Mucosa of rectum (tissue), 2 donors: ENCODE data around the gene IQSEC2.

Experiments
- H3K27ac ChIP-seq, 2 donors: one replicate each; pipeline ENCODE4 v1.7.0; 2013; ENCODE audit warnings: inconsistent platforms in 2 of 2, low read depth in 2 of 2, low read length in 2 of 2
- H3K27me3 ChIP-seq, 2 donors: one replicate each; pipeline ENCODE4 v1.7.0; 2013; ENCODE audit warnings: low read length in 2 of 2; ENCODE audit not compliant: control insufficient read depth in 2 of 2, insufficient read depth in 2 of 2
- H3K36me3 ChIP-seq, 2 donors: one replicate each; pipeline ENCODE4 v1.7.0; 2013; ENCODE audit warnings: low read length in 2 of 2; ENCODE audit not compliant: control insufficient read depth in 2 of 2, insufficient read depth in 2 of 2
- H3K4me1 ChIP-seq, 2 donors: one replicate each; pipeline ENCODE4 v1.7.0; 2013; ENCODE audit warnings: low read length in 2 of 2, mild to moderate bottlenecking in 1 of 2; ENCODE audit not compliant: control insufficient read depth in 2 of 2, insufficient read depth in 2 of 2
- H3K4me3 ChIP-seq, 2 donors: one replicate each; pipeline ENCODE4 v1.7.0; 2013; ENCODE audit warnings: low read length in 2 of 2
- H3K9ac ChIP-seq, 2 donors: one replicate each; pipeline ENCODE4 v1.7.0; 2013; ENCODE audit warnings: low read length in 2 of 2, low read depth in 1 of 2, mild to moderate bottlenecking in 1 of 2
- H3K9me3 ChIP-seq, 2 donors: one replicate each; pipeline ENCODE4 v1.7.0; 2013; ENCODE audit warnings: low read length in 2 of 2; ENCODE audit not compliant: control insufficient read depth in 2 of 2
- donor health status: healthy.
- donor health status: Normal muscosa, but diverticular disease.

Gene IQSEC2

DNA sequence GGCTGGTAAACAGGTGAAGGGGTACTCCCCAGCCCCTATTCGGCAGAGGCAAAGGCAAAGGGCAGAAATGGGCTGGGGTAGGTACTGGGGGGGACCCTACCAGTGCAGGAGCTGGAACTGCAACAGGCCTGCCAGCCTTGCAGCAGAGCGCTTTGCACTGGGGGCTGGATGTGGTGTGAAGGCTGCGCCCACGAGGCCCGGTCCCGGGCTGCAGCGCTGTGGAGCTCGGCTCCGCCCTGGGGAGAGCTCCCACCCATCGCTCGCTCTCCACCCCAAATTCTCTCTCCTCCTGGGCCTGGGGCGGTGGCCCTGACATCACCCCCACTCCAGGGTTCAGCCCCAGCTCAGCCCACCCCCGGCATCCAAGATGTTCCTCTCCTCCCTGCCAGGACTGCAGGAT, 24.2 kb downstream of the IQSEC2 start:
- Histone ChIP-seq H3K9ac (no peak overlapping the region), H3K27ac (no peak overlapping the region), H3K27me3 (peaks cover 0 to 2% of the 10 kb centered on the region in 2 donors), H3K4me3 (no peak overlapping the region), H3K36me3 (no peaks in the 10 kb centered on the region), H3K4me1 (no peaks in the 10 kb centered on the region), H3K9me3 (no peaks in the 10 kb centered on the region)

DNA sequence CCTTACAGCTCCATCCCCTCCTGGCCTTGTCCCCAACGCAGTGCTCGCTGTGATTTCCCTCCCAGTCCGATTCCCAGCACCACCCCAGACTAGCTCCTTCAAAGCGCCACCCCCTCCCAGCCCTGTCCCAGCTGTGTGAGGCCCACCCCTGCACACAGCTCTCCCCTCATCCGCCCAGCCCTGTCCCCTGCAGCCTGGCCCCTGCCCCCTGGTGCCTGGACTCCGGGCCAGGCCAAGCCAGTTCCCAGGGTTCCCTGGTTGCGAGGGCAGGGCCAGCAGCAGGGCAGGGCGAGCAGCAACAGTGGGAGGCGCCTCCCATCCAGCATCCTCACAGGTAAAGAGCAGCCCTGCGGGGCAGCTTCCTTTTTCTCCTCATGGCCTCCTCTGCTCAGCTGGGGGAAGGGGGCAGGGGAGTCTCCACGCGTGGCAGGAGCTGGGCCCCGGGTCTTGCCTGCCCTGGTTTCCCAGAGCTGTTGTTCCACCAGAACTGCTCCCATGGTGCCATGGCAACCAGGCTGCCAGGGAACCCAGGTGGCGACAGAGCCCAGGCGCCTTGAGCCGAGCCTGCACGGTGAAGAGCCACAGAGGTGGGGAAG, 24.8 kb downstream of the IQSEC2 start:
- Histone ChIP-seq H3K4me3 (no peak overlapping the region), H3K4me1 (no peaks in the 10 kb centered on the region), H3K36me3 (no peaks in the 10 kb centered on the region), H3K9ac (no peak overlapping the region), H3K27me3 (peaks cover 0 to 2% of the 10 kb centered on the region in 2 donors), H3K27ac (no peak overlapping the region), H3K9me3 (no peaks in the 10 kb centered on the region)

DNA sequence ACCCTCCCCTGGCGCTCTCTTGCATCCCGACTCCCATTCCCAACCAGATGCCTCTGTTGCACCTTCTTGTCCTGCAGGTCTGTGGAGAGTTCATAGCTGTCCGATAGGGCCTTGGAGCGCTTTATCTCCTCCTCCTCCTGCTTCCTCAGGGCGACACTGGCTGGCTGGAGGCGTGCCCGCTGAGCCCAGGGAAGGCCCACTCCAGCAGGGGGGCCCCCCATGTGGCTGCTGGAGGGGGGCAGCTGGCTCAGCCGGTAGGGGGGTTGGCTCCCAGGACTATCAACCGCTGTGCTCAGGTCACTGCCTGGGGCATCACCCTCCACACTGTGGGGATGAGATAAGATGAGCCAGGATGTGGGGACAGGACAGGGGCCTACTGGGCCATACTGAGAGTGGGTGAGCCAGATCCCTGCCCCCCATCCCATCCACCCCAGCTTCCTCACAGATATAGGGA, 25.6 kb downstream of the IQSEC2 start:
- H3K9me3 ChIP-seq = no peaks in the 10 kb centered on the region
- H3K9ac ChIP-seq = no peak overlapping the region
- H3K36me3 ChIP-seq = peaks cover 0 to 1% of the 10 kb centered on the region in 2 donors
- H3K27ac ChIP-seq = no peak overlapping the region
- no peak overlapping the region for H3K4me3 ChIP-seq
- no peaks in the 10 kb centered on the region for H3K4me1 ChIP-seq
- H3K27me3 ChIP-seq = peaks cover 0 to 2% of the 10 kb centered on the region in 2 donors

DNA sequence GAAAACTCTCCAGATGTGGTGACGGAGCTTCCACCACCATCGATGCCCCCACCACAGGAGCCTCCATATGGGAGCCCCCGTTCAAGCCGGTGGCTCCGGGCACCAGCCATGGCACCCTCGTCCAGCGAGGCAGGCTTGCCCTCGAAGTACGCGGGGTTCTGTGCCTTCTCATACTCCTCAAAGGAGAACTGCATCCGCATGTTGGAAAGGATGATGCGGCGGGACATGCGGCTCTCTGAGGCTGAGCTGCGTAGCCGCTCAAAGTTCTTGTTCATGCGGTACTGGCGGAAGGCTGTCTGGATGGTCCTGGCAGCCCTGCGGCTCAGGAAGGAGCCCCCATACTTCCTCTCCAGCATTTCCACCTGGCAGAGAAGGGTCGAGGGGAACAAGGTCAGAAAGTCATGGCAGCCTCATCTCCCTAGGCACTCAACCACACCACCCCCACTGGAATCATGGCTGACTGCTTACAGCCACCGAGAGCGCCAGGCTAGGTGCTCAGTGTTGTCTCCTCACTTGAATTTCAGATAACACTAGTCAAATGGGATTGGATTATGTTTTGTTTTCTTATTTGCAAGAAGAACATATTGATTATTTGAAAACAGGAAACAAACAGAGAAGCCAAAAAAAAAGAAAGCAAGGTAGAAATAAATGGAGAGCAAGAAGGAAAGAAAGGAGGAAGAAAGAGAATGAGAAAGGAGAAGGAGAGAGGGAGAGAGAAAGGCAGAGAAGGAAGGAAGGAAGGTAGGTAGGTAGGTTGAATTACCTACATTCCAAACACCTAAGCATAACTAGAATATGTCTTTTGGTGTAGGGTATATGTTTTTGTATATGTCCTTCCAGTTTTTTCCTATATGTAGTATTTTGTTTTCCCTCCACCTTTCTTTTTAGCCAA, 26.6 kb downstream of the IQSEC2 start:
- Histone ChIP-seq H3K9me3 (no peaks in the 10 kb centered on the region), H3K36me3 (peaks cover 0 to 1% of the 10 kb centered on the region in 2 donors), H3K9ac (no peak overlapping the region), H3K4me1 (no peaks in the 10 kb centered on the region), H3K27ac (no peak overlapping the region), H3K27me3 (no peaks in the 10 kb centered on the region), H3K4me3 (no peak overlapping the region)

DNA sequence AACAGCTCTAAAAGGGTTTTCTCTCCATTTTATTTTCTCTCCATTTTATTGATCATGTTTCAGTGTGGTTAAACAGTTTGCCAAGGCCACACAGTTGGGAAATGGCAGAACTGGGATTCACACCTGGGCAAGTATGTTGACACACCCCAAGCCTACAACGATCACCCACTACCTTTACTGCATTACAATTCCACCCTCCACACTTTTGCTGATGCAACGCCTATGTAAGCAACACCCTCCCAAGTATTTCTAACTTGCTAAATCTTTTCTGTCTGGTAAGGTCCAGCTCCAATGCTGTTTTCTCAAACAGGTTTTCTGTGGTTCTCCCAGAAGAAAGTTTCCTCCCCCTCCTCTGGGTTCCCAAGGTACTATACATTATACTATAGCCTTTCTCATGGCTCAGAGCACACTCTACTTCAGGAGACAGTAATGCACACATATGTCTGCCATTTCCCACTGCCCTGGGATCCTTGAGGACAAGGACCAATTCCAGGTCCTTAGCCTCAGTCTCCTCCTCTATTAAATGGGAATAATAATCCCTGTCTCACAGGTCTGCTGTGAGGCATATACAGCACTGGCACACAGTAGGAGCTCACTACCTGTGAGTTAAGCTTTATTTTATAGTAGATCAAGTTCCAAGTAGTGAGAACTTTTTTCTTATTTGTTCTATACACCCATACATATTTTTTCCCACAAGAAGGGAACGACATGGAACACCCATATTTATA, 27.9 kb downstream of the IQSEC2 start:
- Histone ChIP-seq H3K27ac (no peak overlapping the region), H3K4me3 (no peak overlapping the region), H3K9ac (no peak overlapping the region), H3K36me3 (peaks cover 0 to 3% of the 10 kb centered on the region in 2 donors), H3K4me1 (no peaks in the 10 kb centered on the region), H3K27me3 (no peaks in the 10 kb centered on the region), H3K9me3 (no peaks in the 10 kb centered on the region)

DNA sequence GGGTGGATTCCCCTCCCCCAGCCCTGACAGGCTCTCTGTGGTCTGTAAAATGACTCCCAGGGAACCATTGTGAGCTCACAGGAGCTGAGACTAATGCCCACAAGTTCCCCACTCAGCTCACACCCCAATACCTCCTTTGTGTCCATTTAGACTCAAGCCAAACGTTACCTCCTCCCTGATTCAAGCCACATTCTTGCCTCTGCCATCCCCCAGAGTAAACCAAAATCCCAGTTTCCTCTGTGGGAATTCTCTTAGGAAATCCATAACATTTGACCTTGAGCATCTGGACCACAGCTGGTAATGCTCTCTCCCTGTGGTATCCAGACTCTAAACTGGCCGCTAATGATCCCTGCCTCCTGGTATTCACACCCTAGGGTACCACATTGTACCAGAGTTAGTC, 30.1 kb downstream of the IQSEC2 start:
- H3K36me3 ChIP-seq = peaks cover 0 to 18% of the 10 kb centered on the region in 2 donors
- H3K4me1 ChIP-seq = no peaks in the 10 kb centered on the region
- H3K9me3 ChIP-seq = no peaks in the 10 kb centered on the region
- H3K27ac ChIP-seq = no peak overlapping the region
- H3K27me3 ChIP-seq = peaks cover 0 to 2% of the 10 kb centered on the region in 2 donors
- no peak overlapping the region for H3K4me3 ChIP-seq
- no peak overlapping the region for H3K9ac ChIP-seq

DNA sequence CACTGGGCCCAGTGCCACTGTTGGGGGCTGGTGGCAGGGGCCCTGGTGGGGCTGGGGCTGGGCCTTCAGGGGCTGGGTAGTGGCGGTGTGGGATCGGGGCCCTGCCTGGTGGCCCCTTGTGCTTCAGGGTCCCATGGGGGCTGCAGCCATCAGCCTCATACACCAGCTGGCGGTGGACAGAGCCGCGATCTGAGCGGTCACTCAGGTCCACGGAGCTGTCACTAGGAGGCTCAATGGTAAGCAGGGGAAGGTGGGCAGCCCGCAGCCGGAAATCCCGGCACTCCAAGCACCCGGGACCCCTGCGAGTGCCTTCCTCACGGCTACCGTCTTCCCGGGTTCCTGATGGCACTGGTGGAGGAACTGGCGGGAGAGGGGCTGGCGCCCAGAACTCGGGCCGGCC, 30.8 kb downstream of the IQSEC2 start:
- Histone ChIP-seq H3K27ac (no peak overlapping the region), H3K9ac (no peak overlapping the region), H3K9me3 (no peaks in the 10 kb centered on the region), H3K4me1 (no peaks in the 10 kb centered on the region), H3K4me3 (no peak overlapping the region), H3K27me3 (peaks cover 0 to 2% of the 10 kb centered on the region in 2 donors), H3K36me3 (peaks cover 0 to 21% of the 10 kb centered on the region in 2 donors)

DNA sequence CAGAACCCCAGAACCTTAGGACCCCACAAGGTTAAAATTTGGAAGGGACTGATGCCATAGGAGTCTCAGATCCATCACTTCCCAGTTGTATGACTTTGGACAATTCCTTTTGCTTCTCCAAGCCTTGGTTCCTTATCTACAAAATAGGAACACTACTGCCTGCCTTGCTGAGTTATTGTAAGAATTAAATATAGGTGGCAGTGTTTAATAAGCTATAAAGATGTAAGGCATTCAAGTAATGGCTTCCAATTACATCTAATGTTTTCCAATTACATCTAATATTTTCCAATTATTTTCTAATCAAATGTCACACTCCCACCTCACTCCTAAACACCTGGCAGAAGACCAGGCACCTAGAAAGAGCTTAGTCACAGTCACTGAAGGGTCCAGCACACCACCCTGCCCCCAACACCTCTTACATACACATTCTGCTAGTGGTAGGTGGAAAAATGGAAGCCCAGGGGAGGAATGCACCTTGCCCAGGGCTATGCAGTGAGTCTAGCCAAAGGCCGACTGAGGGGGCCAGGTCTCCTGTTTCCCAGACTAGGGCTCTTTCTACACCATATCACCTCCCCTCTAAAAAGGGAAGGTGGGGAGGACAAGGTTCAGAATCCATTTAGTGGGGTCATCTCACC, 31.9 kb downstream of the IQSEC2 start:
- H3K27me3 ChIP-seq = peaks cover 0 to 2% of the 10 kb centered on the region in 2 donors
- no peak overlapping the region for H3K27ac ChIP-seq
- H3K4me3 ChIP-seq = no peak overlapping the region
- H3K4me1 ChIP-seq = no peaks in the 10 kb centered on the region
- H3K9me3 ChIP-seq = no peaks in the 10 kb centered on the region
- H3K9ac ChIP-seq = no peak overlapping the region
- peaks cover 0 to 21% of the 10 kb centered on the region in 2 donors for H3K36me3 ChIP-seq

DNA sequence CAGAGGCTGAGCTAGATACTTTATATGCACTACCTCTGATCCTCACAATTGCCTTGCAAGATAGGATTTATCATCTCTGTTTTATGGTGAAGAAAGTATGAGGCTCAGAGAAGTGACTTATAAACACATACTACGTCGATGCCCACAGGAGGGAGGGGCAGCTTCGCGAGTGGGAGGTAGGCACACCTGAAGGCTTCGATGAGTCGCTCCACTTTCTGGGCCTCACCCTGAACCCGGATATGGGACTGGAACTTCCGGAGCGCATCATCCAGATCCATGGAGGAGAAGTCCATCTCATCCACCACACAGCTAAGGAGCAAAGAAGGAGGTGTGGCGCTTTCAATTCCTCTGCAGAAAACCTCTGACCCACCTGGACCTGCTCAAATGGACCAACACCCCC, 33.5 kb downstream of the IQSEC2 start:
- peaks cover 0 to 21% of the 10 kb centered on the region in 2 donors for H3K36me3 ChIP-seq
- H3K4me3 ChIP-seq = no peak overlapping the region
- H3K9ac ChIP-seq = no peak overlapping the region
- H3K27ac ChIP-seq = no peak overlapping the region
- H3K4me1 ChIP-seq = no peaks in the 10 kb centered on the region
- H3K27me3 ChIP-seq = peaks cover 0 to 4% of the 10 kb centered on the region in 2 donors
- no peaks in the 10 kb centered on the region for H3K9me3 ChIP-seq
